ENCODE results near the gene RIPOR2. TPM values are rescaled to one million over a fixed set of nuclear protein-coding genes. Genes with fewer than 3 reads are reported as not detected.

Gene RIPOR2
- total RNA-seq, 1 donor from 2014 or later: 1.1 TPM

DNA sequence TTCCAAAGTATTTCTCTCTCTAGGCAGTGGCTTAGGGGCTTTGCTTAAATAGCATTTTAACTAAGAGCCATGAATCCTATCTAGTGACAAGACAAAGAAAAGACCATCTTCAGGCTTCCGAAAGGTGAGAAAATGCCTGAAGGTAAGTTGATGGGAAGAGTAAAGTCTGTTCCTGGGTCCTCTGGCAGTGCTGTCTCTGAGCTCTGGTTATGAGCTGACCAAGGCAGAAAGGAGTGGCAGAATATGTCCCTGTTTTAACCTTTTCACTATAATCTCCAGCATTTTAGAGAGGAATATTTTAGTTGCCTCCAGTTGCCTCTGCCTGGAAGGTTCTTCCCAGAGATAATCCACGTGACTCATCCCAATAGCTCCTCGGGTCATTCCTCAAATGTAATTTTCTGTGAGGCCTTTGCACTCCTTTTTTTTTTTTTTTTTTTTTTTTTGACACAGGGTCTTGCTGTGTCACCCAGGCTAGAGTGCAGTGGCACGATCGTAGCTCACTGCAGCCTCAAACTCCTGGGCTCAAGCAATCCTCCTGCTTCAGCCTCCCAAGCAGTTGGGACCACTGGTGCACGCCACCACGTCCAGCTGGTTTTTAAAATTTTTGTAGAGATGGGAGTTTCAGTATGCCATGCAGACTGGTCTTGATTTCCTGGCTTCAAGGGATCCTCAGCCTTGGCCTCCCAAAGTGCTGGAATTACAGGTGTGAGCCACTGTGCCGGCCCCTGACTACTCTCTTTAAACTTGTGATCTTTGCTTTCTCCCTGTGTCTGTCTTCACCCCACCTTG is 133.3 kb downstream of the RIPOR2 start:
- no peaks in the 10 kb centered on the region for H3K4me1 Mint-ChIP-seq (ENCODE audit: unreplicated experiment)
- no peak for DNase-seq (ENCODE audit: low spot score)
- H3K4me3 Mint-ChIP-seq (ENCODE audit: unreplicated experiment): no peak overlapping the region
- no peaks in the 10 kb centered on the region for H3K9me3 Mint-ChIP-seq (ENCODE audit: unreplicated experiment)
- H3K27ac Mint-ChIP-seq (ENCODE audit: unreplicated experiment): no peak overlapping the region
- TF ChIP-seq CTCF (IDR thresholded peaks at IDR 0.05; ENCODE audit: unreplicated experiment): no peak
- H3K27me3 Mint-ChIP-seq (ENCODE audit: unreplicated experiment): no peaks in the 10 kb centered on the region
- H3K36me3 Mint-ChIP-seq (ENCODE audit: low read depth, unreplicated experiment): no peaks in the 10 kb centered on the region

DNA sequence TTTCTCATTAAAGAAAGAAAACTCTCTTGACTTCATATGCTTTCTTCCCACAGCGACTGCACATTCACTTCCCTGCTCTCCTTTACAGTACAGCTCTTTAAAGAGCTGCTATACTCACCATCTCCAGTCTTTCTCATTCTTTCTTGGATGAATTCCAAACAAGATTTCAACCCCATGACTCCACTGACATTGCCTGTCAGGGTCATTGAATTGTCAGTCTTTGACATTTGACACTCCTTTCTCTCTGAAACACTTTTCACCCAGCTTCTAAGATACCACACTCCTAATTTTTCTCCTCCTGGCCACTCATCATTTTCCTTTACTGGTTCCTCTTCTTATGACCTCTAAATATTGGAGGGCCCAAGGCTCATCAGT is 136.2 kb downstream of the RIPOR2 start:
- Mint-ChIP-seq H3K4me3 (ENCODE audit: unreplicated experiment) (no peak overlapping the region), H3K27ac (ENCODE audit: unreplicated experiment) (no peak overlapping the region), H3K9me3 (ENCODE audit: unreplicated experiment) (no peaks in the 10 kb centered on the region), H3K36me3 (ENCODE audit: low read depth, unreplicated experiment) (no peaks in the 10 kb centered on the region), H3K4me1 (ENCODE audit: unreplicated experiment) (no peaks in the 10 kb centered on the region), H3K27me3 (ENCODE audit: unreplicated experiment) (no peaks in the 10 kb centered on the region)
- no peak for DNase-seq (ENCODE audit: low spot score)
- no peak for TF ChIP-seq CTCF (IDR thresholded peaks at IDR 0.05; ENCODE audit: unreplicated experiment)

- TF ChIP-seq CTCF (IDR thresholded peaks at IDR 0.05; ENCODE audit: unreplicated experiment): no peak
- Mint-ChIP-seq H3K27me3 (ENCODE audit: unreplicated experiment) (no peaks in the 10 kb centered on the region), H3K4me1 (ENCODE audit: unreplicated experiment) (no peaks in the 10 kb centered on the region), H3K36me3 (ENCODE audit: low read depth, unreplicated experiment) (no peaks in the 10 kb centered on the region), H3K4me3 (ENCODE audit: unreplicated experiment) (no peak within 1 kb of the TSS), H3K27ac (ENCODE audit: unreplicated experiment) (no peak within 1 kb of the TSS), H3K9me3 (ENCODE audit: unreplicated experiment) (no peaks in the 10 kb centered on the region)
- no peak for DNase-seq (ENCODE audit: low spot score)
Observed at GRCh38 chr6:24798740-24799540, 136.8 kb downstream of the RIPOR2 start, which contains the start of gene ARMH2. ARMH2 (minus strand) TSS chr6:24798917; CDS start chr6:24798857, 60 bp downstream.

DNA sequence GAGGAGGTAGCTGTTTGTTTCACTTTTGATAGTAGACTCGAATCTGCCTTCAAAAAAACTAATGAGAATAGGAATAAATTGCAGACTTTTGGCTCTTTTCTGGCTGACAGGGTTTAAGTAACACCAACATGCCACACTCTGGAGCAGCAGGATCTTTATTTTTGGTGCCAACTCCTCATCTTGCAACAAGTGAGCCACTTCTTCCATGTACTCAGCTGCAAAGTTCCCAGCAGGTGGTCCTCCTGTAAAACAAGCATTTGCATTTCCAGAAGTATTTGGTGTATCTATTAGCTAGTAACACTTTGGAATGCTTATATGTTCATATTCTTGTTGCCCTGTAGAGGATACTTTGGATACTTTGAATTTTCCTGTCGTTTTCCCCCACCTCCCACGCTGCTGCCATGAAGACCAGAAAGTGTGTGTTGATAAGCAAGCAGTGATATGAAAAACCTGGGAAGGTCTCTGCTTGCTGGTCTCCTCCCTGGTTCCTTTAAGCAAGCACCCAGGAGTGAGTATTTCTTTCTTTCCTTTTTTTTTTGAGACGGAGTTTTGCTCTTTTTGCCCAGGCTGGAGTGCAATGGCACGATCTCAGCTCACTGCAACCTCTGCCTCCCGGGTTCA is 138.1 kb downstream of the RIPOR2 start:
- Mint-ChIP-seq H3K27me3 (ENCODE audit: unreplicated experiment) (no peaks in the 10 kb centered on the region), H3K27ac (ENCODE audit: unreplicated experiment) (no peak overlapping the region), H3K36me3 (ENCODE audit: low read depth, unreplicated experiment) (no peaks in the 10 kb centered on the region), H3K4me1 (ENCODE audit: unreplicated experiment) (no peaks in the 10 kb centered on the region), H3K9me3 (ENCODE audit: unreplicated experiment) (no peaks in the 10 kb centered on the region), H3K4me3 (ENCODE audit: unreplicated experiment) (no peak overlapping the region)
- TF ChIP-seq CTCF (IDR thresholded peaks at IDR 0.05; ENCODE audit: unreplicated experiment): no peak
- no peak for DNase-seq (ENCODE audit: low spot score)
